ENCODE data around the gene ANKRD13D. TPM values are rescaled to one million over a fixed set of nuclear protein-coding genes. Genes with fewer than 3 reads are reported as not detected.
A peak's percentile ranks its signal among the peaks of the same experiment; 100 is the strongest.

The ANKRD13D gene
- total RNA-seq, 4 donors from 2014 or later, result 46.8 to 158 (median 69.5) TPM

DNA sequence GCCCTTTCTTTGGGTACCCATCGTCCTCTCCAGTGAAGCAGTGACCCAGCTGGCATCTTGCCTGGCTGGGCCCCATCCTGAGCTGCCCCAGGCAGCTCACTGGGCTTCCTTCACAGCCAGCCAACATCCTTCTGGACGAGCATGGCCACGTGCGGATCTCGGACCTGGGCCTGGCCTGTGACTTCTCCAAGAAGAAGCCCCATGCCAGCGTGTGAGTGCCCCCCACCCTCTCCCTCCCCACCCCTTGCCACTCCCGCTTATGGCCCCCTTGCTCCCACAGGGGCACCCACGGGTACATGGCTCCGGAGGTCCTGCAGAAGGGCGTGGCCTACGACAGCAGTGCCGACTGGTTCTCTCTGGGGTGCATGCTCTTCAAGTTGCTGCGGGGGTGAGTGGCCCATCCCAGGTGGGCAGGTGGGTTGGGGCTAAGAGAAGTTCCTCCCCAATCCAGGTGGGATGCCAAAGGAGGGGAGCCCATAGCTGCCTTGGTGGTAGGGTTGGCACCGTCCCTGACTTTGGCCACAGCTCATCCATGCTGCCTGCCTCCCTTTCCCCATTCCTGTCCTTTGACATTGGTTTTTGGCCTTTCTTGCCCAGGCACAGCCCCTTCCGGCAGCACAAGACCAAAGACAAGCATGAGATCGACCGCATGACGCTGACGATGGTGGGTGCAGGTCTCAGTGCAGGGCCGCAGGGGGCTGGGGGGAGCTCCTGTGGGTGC lies 6.8 kb upstream of the ANKRD13D start:
- DNase-seq (ENCODE audit: low spot score in 2 of 2), result no peak
- H3K27me3 ChIP-seq, result no peaks in the 10 kb centered on the region
- H3K27ac ChIP-seq, result peak overlapping the region in 3 of 4 donors; percentile 37 to 65 (median 52)
- H3K9me3 ChIP-seq, result no peaks in the 10 kb centered on the region
- peaks cover 0 to 59% (median 36%) of the 10 kb centered on the region in 4 donors for H3K4me1 ChIP-seq
- H3K4me3 ChIP-seq, result no peak overlapping the region
- WGBS, 2 donors, result 84 to 91% methylated on average over 15 to 19 of the region's 20 CpGs
- TF ChIP-seq POLR2A (IDR thresholded peaks at IDR 0.05), result no peak
- no peak for TF ChIP-seq EP300 (IDR thresholded peaks at IDR 0.05)
- TF ChIP-seq, protein P1, sequence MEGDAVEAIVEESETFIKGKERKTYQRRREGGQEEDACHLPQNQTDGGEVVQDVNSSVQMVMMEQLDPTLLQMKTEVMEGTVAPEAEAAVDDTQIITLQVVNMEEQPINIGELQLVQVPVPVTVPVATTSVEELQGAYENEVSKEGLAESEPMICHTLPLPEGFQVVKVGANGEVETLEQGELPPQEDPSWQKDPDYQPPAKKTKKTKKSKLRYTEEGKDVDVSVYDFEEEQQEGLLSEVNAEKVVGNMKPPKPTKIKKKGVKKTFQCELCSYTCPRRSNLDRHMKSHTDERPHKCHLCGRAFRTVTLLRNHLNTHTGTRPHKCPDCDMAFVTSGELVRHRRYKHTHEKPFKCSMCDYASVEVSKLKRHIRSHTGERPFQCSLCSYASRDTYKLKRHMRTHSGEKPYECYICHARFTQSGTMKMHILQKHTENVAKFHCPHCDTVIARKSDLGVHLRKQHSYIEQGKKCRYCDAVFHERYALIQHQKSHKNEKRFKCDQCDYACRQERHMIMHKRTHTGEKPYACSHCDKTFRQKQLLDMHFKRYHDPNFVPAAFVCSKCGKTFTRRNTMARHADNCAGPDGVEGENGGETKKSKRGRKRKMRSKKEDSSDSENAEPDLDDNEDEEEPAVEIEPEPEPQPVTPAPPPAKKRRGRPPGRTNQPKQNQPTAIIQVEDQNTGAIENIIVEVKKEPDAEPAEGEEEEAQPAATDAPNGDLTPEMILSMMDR (IDR thresholded peaks at IDR 0.05), result no peak
- peaks cover 5 to 89% (median 69%) of the 10 kb centered on the region in 3 donors for H3K36me3 ChIP-seq

GRCh38 chr11:67282876-67283371 lies 6.2 kb upstream of the ANKRD13D start:
- H3K4me1 ChIP-seq, result peaks cover 0 to 59% (median 36%) of the 10 kb centered on the region in 4 donors
- H3K36me3 ChIP-seq, result peaks cover 5 to 89% (median 69%) of the 10 kb centered on the region in 3 donors
- H3K4me3 ChIP-seq, result no peak overlapping the region
- H3K27me3 ChIP-seq, result no peaks in the 10 kb centered on the region
- no peak for TF ChIP-seq POLR2A (IDR thresholded peaks at IDR 0.05)
- no peak for TF ChIP-seq EP300 (IDR thresholded peaks at IDR 0.05)
- TF ChIP-seq, protein P1 (IDR thresholded peaks at IDR 0.05), result no peak
- H3K27ac ChIP-seq, result peak overlapping the region in 2 of 4 donors; percentile 52 to 65
- 89 to 91% methylated on average over 9 to 10 of the region's 11 CpGs for WGBS, 2 donors
- no peaks in the 10 kb centered on the region for H3K9me3 ChIP-seq
- no peak for DNase-seq (ENCODE audit: low spot score in 2 of 2)

- Histone ChIP-seq H3K9me3 (no peaks in the 10 kb centered on the region), H3K27me3 (no peaks in the 10 kb centered on the region), H3K36me3 (peaks cover 5 to 87% (median 69%) of the 10 kb centered on the region in 3 donors), H3K4me3 (no peak overlapping the region), H3K27ac (peak overlapping the region in 3 of 4 donors; percentile 10 to 69 (median 46)), H3K4me1 (peaks cover 0 to 57% (median 33%) of the 10 kb centered on the region in 4 donors)
- DNase-seq (ENCODE audit: low spot score in 2 of 2), result no peak
- TF ChIP-seq, protein P1 (IDR thresholded peaks at IDR 0.05), result no peak
- TF ChIP-seq EP300 (IDR thresholded peaks at IDR 0.05), result peak in 1 of 2 donors; percentile 55
- WGBS, 2 donors, result 79 to 95% methylated on average over 6 to 13 of the region's 13 CpGs
Measured at GRCh38 chr11:67283481-67283963, 5.6 kb upstream of the ANKRD13D start.

- H3K4me1 ChIP-seq, result peaks cover 0 to 47% (median 26%) of the 10 kb centered on the region in 4 donors
- TF ChIP-seq, protein P1 (IDR thresholded peaks at IDR 0.05), result no peak
- TF ChIP-seq EP300 (IDR thresholded peaks at IDR 0.05), result no peak
- TF ChIP-seq POLR2A (IDR thresholded peaks at IDR 0.05), result no peak
- H3K36me3 ChIP-seq, result peaks cover 5 to 72% (median 60%) of the 10 kb centered on the region in 3 donors
- H3K27me3 ChIP-seq, result no peaks in the 10 kb centered on the region
- no peak overlapping the region for H3K4me3 ChIP-seq
- no peak for DNase-seq (ENCODE audit: low spot score in 2 of 2)
- WGBS, 2 donors, result 88% methylated on average over 43 to 44 of the region's 45 CpGs
- no peaks in the 10 kb centered on the region for H3K9me3 ChIP-seq
- H3K27ac ChIP-seq, result peak overlapping the region in 2 of 4 donors; percentile 90 to 96
Measured at GRCh38 chr11:67284811-67285540, 4.1 kb upstream of the ANKRD13D start.

Data from tibial nerve (tissue), 4 donors.